ENCODE measurements around the gene NEK5.
"Not testable (repeated sequence)": the region's sequence is repeated elsewhere in the genome, so short reads cannot be mapped to it uniquely, and the experiment has no call there.

NEK5 gene

DNA sequence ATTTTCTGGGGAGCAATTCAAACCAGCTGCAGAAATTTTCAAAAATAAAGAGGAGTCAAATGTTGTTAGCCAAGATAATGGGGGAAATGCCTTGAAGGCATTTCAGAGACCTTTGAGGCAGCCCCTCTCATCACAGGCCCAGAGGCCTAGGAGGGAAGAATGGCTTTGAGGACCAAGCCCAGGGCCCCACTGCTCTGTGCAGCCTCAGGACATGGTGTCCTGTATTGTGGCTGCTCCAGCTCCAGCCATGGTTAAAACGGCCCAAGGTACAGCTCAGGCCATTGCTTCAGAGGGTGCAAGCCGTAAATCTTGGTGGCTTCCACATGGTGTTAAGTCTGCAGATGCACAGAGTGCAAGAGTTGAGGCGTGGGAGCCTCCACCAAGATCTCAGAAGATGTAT, 32.1 kb downstream of the NEK5 start:
- DNase-seq (ENCODE audit: low read depth): no peak
- H3K4me3 ChIP-seq (ENCODE audit: control insufficient read depth, low read depth, low read length): no peak overlapping the region
- TF ChIP-seq, protein P1, sequence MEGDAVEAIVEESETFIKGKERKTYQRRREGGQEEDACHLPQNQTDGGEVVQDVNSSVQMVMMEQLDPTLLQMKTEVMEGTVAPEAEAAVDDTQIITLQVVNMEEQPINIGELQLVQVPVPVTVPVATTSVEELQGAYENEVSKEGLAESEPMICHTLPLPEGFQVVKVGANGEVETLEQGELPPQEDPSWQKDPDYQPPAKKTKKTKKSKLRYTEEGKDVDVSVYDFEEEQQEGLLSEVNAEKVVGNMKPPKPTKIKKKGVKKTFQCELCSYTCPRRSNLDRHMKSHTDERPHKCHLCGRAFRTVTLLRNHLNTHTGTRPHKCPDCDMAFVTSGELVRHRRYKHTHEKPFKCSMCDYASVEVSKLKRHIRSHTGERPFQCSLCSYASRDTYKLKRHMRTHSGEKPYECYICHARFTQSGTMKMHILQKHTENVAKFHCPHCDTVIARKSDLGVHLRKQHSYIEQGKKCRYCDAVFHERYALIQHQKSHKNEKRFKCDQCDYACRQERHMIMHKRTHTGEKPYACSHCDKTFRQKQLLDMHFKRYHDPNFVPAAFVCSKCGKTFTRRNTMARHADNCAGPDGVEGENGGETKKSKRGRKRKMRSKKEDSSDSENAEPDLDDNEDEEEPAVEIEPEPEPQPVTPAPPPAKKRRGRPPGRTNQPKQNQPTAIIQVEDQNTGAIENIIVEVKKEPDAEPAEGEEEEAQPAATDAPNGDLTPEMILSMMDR (conservative IDR thresholded peaks at IDR 0.05; ENCODE audit: control insufficient read depth, insufficient read depth, low read depth, low read length): no peak

DNA sequence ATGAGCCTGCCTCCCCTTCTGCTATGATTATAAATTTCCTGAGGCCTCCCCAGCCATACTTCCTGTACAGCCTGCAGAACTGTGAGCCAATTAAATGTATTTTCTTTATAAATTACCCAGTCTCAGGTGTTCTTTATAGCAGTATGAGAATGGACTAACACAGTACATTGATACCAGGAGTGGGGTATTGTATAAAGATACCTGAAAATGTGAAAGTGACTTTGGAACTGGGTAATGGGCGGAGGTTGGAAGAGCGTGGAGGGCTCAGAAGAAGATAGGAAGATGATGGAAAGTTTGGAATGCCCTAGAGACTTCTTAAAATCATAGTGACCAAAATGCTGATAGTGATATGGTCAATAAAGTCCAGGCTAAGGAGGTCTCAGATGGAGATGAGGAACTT, 32.8 kb downstream of the NEK5 start:
- no peak for DNase-seq (ENCODE audit: low read depth)
- no peak overlapping the region for H3K4me3 ChIP-seq (ENCODE audit: control insufficient read depth, low read depth, low read length)
- TF ChIP-seq, protein P1 (conservative IDR thresholded peaks at IDR 0.05; ENCODE audit: control insufficient read depth, insufficient read depth, low read depth, low read length): no peak

DNA sequence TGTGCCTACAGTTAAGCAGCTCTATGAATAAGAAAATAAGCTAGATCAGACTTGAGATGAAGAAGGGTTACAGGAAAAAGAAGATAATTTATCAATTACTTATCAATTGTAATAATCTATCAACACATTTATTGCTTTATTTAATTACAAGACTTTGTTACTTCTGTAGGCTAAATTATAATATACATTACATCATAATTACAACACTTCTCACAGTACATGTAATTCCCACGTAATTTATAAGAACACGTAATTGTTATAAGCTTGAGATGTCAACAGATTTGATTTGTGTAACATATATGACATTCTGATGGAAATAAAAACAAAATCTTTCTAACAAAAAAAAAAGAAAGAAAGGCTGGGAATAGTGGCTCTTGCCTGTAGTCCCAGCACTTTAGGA, 36.8 kb downstream of the NEK5 start:
- no peak overlapping the region for H3K4me3 ChIP-seq (ENCODE audit: control insufficient read depth, low read depth, low read length)
- TF ChIP-seq, protein P1 (conservative IDR thresholded peaks at IDR 0.05; ENCODE audit: control insufficient read depth, insufficient read depth, low read depth, low read length): no peak
- no peak for DNase-seq (ENCODE audit: low read depth)

DNA sequence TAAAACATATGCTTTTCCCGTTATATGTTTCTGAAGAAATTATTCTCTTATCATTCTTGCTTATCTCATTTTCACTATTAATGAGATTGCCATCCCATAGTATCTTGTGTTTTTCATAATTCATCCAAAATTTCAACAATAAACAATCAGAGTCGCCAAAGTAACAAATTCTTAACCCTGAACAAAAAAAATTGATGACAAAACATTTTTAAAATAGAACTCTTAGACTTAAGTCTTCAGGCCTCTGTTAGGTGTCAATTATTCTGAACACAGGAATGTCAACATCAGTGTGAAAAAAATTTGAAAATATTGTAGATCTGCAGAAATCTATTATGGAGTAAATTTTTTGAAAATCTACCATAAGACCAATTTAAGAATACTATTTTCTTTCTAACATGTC, 37.4 kb downstream of the NEK5 start:
- DNase-seq (ENCODE audit: low read depth): no peak
- H3K4me3 ChIP-seq (ENCODE audit: control insufficient read depth, low read depth, low read length): no peak overlapping the region
- TF ChIP-seq, protein P1 (conservative IDR thresholded peaks at IDR 0.05; ENCODE audit: control insufficient read depth, insufficient read depth, low read depth, low read length): no peak

DNA sequence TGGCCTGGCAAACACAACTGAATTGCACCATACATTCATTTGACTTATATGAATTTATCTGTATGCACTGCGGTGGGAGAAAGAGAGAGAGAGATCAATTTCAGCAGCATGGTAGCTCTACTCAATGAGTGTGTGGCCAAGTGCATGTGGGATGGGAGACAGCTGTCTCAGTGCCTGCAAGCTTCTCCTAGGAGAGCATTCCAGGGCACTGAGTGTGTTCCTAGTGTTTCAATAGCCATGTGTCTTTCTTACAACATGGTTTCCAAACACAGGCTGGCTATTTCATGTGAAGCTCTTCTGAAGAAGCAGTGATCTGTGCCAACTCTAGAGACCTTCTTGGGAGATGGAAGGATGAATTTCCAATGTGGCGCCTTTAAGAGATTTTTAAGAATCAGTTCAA, 43.5 kb downstream of the NEK5 start:
- no peak overlapping the region for H3K4me3 ChIP-seq (ENCODE audit: control insufficient read depth, low read depth, low read length)
- TF ChIP-seq, protein P1 (conservative IDR thresholded peaks at IDR 0.05; ENCODE audit: control insufficient read depth, insufficient read depth, low read depth, low read length): no peak
- peak; percentile 81 for DNase-seq (ENCODE audit: low read depth)

DNA sequence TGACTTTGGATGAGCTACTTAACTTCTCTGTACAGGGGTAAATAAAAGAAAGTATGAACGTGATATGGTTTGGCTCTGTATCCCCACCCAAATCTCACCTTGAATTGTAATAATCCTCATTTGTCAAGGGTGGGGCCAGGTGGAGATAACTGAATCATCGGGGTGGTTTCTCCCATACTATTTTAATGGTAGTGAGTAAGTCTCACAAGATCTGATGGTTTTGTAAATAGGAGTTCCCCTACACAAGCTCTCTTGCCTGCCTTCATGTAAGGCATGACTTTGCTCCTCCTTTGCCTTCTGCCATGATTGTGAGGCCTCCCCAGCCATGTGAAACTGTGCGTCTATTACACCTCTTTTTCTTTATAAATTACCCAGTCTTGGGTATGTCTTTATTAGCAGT, 43.9 kb downstream of the NEK5 start:
- not testable (repeated sequence) for DNase-seq (ENCODE audit: low read depth); H3K4me3 ChIP-seq (ENCODE audit: control insufficient read depth, low read depth, low read length)

DNA sequence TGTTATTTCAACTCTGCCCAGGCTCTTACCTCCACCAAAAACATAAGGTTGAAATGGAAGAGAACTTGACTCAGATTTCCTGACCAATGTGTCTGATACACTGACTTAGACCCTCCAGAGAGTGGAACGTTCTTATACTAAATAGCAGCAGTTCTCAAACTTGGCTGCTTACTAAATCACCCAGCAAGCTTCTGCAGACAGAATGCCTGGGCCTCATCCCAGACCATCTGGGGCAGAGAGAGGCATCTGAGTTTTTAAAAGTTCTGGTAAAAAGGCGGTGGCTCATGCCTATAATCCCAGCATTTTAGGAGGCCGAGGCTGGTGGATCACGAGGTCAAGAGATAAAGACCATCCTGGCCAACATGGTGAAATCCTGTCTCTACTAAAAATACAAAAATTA, 46.3 kb downstream of the NEK5 start:
- no peak for DNase-seq (ENCODE audit: low read depth)
- TF ChIP-seq, protein P1 (conservative IDR thresholded peaks at IDR 0.05; ENCODE audit: control insufficient read depth, insufficient read depth, low read depth, low read length): no peak
- H3K4me3 ChIP-seq (ENCODE audit: control insufficient read depth, low read depth, low read length): no peak overlapping the region

DNA sequence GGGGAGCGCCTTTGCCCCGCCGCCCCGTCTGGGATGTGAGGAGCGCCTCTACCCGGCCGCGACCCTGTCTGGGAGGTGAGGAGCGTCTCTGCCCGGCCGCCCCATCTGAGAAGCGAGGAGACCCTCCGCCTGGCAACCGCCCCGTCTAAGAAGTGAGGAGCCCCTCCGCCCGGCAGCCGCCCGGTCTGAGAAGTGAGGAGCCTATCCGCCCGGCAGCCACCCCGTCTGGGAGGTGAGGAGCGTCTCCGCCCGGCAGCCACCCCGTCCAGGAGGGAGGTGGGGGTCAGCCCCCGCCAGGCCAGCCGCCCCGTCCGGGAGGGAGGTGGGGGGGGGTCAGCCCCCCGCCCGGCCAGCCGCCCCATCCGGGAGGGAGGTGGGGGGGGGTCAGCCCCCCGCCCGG, 49.0 kb downstream of the NEK5 start:
- not testable (repeated sequence) for DNase-seq (ENCODE audit: low read depth); H3K4me3 ChIP-seq (ENCODE audit: control insufficient read depth, low read depth, low read length)
